Neutrophil (primary cell): Measurements from ENCODE around the gene KMT2B.

Source experiments
- H3K27ac ChIP-seq: fragments of 200-600 bp; sonication (generic); 2 replicates; pipeline ENCODE4 v1.5.1; 2016; ENCODE audit warnings: mild to moderate bottlenecking, moderate library complexity
- H3K27me3 ChIP-seq: fragments of 200-600 bp; sonication (generic); 2 replicates; pipeline ENCODE4 v1.6.0; 2016; ENCODE audit warnings: mild to moderate bottlenecking
- H3K36me3 ChIP-seq: fragments of 200-600 bp; sonication (generic); 2 replicates; pipeline ENCODE4 v1.5.1; 2017
- H3K4me1 ChIP-seq, 2 experiments: fragments of 200-600 bp in 1 of 2; sonication (generic) in 1 of 2; 1 replicate in 1 of 2; 2 replicates in 1 of 2; pipeline versions ENCODE4 v1.5.1 to v1.6.1; 2013 to 2016; ENCODE audit warnings: low read depth in 1 of 2, low read length in 1 of 2, mild to moderate bottlenecking in 1 of 2, moderate library complexity in 1 of 2; ENCODE audit not compliant: control insufficient read depth in 1 of 2, insufficient read depth in 1 of 2
- H3K4me3 ChIP-seq, 2 experiments: fragments of 200-600 bp in 1 of 2; sonication (generic) in 1 of 2; 1 replicate in 1 of 2; 2 replicates in 1 of 2; pipeline ENCODE4 v1.5.1; 2013 to 2016; ENCODE audit warnings: low read depth in 1 of 2, low read length in 1 of 2, mild to moderate bottlenecking in 1 of 2, moderate library complexity in 1 of 2
- H3K9me3 ChIP-seq: fragments of 200-600 bp; sonication (generic); 2 replicates; pipeline ENCODE4 v1.5.1; 2016
- TF ChIP-seq, protein P1 (sequence below): fragments of 200-600 bp; sonication (generic); IDR thresholded peaks from 2 replicates; pipeline ENCODE4 v1.5.1; 2016; ENCODE audit warnings: antibody characterized with exemption

KMT2B gene

DNA sequence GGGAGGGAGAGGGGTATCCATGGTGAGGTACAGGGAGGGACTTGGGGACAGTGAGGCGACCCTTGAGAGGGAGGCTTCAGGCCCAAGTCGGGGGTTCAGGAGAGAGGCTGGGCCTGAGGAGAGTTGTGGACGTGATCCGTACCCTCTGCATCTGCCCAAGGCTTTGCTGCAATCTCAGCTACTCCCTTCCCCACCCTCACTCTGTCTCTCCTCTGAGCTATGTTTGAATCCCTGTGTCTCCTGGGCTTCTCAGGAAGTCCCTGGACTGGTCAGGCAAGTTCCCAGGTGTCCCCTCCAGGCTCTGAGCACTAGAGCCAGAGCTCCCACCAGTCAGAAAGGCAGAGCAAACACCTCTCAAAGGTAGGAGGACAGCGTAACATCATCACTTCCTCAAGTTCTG lies 32.4 kb downstream of the KMT2B start:
- Histone ChIP-seq H3K9me3 (no peaks in the 10 kb centered on the region), H3K4me1 (peaks cover 34 to 37% of the 10 kb centered on the region in 2 experiments), H3K27me3 (peaks cover 9% of the 10 kb centered on the region), H3K4me3 (no peak overlapping the region), H3K27ac (no peak overlapping the region), H3K36me3 (peaks cover 34% of the 10 kb centered on the region)
- TF ChIP-seq, protein P1, sequence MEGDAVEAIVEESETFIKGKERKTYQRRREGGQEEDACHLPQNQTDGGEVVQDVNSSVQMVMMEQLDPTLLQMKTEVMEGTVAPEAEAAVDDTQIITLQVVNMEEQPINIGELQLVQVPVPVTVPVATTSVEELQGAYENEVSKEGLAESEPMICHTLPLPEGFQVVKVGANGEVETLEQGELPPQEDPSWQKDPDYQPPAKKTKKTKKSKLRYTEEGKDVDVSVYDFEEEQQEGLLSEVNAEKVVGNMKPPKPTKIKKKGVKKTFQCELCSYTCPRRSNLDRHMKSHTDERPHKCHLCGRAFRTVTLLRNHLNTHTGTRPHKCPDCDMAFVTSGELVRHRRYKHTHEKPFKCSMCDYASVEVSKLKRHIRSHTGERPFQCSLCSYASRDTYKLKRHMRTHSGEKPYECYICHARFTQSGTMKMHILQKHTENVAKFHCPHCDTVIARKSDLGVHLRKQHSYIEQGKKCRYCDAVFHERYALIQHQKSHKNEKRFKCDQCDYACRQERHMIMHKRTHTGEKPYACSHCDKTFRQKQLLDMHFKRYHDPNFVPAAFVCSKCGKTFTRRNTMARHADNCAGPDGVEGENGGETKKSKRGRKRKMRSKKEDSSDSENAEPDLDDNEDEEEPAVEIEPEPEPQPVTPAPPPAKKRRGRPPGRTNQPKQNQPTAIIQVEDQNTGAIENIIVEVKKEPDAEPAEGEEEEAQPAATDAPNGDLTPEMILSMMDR, result no peak

DNA sequence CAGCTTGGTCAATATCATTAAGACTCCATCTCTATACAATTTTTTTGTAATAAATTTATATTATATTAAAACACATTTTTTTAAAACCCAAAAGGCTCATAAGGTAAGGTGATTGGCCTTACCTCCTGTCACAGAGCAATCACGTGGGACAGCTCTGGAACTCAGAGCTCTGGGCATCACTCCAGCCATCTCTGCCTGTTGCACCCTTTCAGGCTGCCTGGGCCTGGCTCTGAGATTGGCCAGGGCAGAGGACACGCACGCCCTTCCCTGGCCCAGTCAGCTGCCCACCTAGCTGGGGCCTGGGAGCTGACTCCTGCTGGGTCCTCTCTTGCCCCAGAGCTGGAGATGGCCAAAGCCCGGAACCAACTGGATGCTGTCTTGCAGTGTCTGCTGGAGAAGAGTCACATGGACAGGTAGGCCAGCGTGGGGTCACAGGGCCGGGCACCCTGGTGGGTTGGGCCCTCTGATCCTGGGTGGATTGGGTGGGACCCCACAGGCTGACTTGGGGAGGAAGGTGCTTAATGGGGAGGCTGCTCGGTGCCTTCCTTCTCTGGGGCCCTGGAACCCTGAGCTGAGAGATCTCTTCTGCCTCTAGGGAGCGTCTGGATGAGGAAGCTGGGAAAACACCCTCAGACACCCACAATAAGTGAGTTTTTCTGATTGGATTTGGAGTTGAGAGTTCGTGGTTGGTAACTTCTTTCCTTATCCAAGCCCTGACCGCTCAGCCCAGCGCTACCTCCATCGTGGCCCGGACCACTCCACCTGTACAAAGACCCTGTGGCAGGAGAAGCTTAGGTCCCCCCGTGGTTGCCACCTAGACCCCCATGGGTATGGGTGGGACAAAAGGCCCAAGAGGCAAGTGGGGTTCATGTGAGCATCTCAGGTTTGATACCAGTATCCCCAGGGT lies 34.3 kb downstream of the KMT2B start:
- Histone ChIP-seq H3K27me3 (peaks cover 29% of the 10 kb centered on the region), H3K4me1 (peaks cover 39 to 42% of the 10 kb centered on the region in 2 experiments), H3K27ac (no peak overlapping the region), H3K4me3 (no peak overlapping the region), H3K9me3 (no peaks in the 10 kb centered on the region), H3K36me3 (peaks cover 41% of the 10 kb centered on the region)
- TF ChIP-seq, protein P1, result no peak

DNA sequence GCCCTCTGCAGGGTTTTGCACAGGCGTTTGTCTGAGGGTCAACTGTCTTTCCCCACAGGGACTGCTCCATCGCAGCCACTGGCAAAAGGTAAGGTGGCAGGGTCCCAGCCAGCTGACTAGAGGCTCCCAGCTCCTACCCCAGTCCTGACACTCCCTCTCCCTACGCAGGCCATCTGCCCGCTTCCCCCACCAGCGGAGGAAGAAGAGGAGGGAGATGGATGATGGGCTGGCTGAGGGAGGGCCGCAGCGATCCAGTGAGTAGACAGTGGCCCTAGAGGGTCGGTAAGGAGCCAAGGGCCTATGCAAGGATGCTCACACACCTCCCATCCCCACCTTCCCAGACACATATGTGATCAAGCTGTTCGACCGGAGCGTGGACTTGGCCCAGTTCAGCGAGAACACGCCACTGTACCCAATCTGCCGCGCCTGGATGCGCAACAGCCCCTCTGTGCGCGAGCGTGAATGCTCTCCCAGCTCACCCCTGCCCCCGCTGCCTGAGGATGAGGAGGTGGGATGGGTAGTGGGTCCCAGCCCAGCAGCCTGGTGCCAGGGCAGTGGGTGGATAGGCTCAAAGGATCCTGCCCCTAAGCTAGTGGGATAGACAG lies 35.0 kb downstream of the KMT2B start:
- H3K4me3 ChIP-seq, result no peak overlapping the region
- H3K27ac ChIP-seq, result no peak overlapping the region
- H3K27me3 ChIP-seq, result peaks cover 33% of the 10 kb centered on the region
- H3K4me1 ChIP-seq, result peaks cover 38 to 43% of the 10 kb centered on the region in 2 experiments
- peaks cover 41% of the 10 kb centered on the region for H3K36me3 ChIP-seq
- H3K9me3 ChIP-seq, result no peaks in the 10 kb centered on the region
- TF ChIP-seq, protein P1, result no peak

DNA sequence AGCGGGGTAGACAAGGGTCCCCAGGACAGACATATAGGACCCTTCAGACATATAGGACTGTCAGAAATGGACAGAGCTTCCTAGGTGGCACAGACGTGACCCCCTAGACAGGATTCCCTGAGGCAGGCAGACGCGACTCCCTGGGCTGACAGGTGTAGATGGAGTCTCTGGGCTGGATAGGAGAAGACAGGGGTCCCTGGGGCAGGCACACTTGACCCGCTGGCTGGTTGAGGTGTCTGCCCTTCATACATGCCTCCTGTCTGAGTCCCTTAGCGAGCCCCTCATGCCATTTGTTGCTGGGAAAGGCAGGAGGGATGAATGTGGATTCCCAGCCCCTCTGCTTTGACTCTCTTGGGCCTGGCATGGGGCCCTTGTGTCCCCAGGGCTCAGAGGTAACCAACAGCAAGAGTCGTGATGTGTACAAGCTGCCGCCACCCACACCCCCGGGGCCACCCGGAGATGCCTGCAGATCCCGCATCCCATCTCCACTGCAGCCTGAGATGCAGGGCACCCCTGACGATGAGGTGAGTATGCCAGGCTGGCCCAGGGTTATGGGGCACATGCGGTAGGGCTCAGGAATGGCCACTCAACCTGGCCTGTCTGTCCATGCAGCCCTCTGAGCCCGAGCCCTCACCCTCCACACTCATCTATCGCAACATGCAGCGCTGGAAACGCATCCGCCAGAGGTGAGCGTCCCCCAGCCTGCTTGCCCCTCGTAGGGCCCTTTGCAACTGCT lies 36.0 kb downstream of the KMT2B start:
- TF ChIP-seq, protein P1, result no peak
- H3K4me3 ChIP-seq, result no peak overlapping the region
- H3K9me3 ChIP-seq, result no peaks in the 10 kb centered on the region

DNA sequence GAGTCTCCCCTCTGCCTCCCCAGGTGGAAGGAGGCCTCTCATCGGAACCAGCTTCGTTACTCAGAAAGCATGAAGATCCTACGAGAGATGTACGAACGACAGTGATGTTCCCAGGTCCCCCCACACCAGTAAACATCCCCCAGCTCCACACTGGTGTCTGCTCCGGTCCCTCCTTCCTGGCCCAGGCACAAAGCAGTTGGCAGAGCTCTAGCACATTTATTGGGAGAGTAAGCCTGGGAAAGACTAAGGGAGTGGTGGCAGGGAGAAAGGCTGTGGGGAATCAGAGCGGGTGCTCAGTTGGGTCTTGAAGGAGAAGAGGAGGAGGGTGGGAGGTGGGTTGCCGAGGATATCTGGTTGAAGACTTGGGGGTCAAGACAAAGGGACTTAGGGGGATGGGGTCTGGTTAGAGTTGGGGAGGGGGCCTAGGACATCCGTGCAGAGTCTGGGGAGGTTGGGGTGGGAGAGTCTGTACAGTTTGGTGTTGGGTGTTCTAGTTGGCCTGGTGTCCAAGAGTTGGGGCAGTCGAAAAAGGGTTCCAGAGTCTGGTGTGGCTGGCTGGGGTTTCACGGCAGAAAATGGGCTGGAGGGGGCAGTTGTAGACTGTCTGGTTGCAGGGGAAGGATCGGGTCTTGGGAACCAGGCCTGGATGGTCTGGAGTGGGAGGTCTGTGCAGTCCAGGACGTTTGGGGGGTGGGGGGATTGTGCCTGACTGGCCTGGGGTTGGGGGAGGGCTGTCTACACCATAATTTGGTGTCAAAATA lies 36.7 kb downstream of the KMT2B start:
- H3K27ac ChIP-seq, result no peak overlapping the region
- TF ChIP-seq, protein P1, result no peak
- H3K9me3 ChIP-seq, result no peaks in the 10 kb centered on the region
- peaks cover 41% of the 10 kb centered on the region for H3K36me3 ChIP-seq
- H3K4me3 ChIP-seq, result no peak overlapping the region
- H3K27me3 ChIP-seq, result peaks cover 33% of the 10 kb centered on the region
- H3K4me1 ChIP-seq, result peaks cover 33 to 36% of the 10 kb centered on the region in 2 experiments

More for the DNA sequence above, 36.0 kb downstream of the KMT2B start:
- Histone ChIP-seq H3K27me3 (peaks cover 33% of the 10 kb centered on the region), H3K4me1 (peaks cover 37 to 41% of the 10 kb centered on the region in 2 experiments), H3K27ac (no peak overlapping the region), H3K36me3 (peaks cover 41% of the 10 kb centered on the region)
